Parathyroid adenoma (tissue), 2 donors: ENCODE measurements around the gene PRRT3.
A peak's percentile ranks its signal among the peaks of the same experiment; 100 is the strongest.

ENCODE experiments used
- H2AFZ ChIP-seq: fragments of 300-600 bp; sonication (generic); one replicate; pipeline ENCODE4 v1.7.0; 2017; ENCODE audit warnings: antibody characterized with exemption, mild to moderate bottlenecking
- H3K27ac ChIP-seq: fragments of 300-600 bp; sonication (generic); one replicate; pipeline ENCODE4 v1.7.0; 2017
- H3K27me3 ChIP-seq: fragments of 300-600 bp; sonication (generic); one replicate; pipeline ENCODE4 v1.7.0; 2017; ENCODE audit warnings: low read length; ENCODE audit not compliant: control insufficient read depth, insufficient read depth
- H3K36me3 ChIP-seq: fragments of 300-600 bp; sonication (generic); one replicate; pipeline ENCODE4 v1.7.0; 2017; ENCODE audit warnings: low read length; ENCODE audit not compliant: control insufficient read depth, insufficient read depth
- H3K4me1 ChIP-seq: fragments of 300-600 bp; sonication (generic); one replicate; pipeline ENCODE4 v1.7.0; 2017; ENCODE audit warnings: control low read depth
- H3K4me2 ChIP-seq: fragments of 300-600 bp; sonication (generic); one replicate; pipeline ENCODE4 v1.7.0; 2017; ENCODE audit warnings: low read length
- H3K4me3 ChIP-seq: fragments of 300-600 bp; sonication (generic); one replicate; pipeline ENCODE4 v1.7.0; 2017; ENCODE audit warnings: low read depth, low read length
- H3K79me2 ChIP-seq: fragments of 300-600 bp; sonication (generic); one replicate; pipeline ENCODE4 v1.7.0; 2017; ENCODE audit warnings: control low read depth
- H3K9ac ChIP-seq: fragments of 300-600 bp; sonication (generic); one replicate; pipeline ENCODE4 v1.7.0; 2017; ENCODE audit warnings: mild to moderate bottlenecking
- H3K9me3 ChIP-seq: fragments of 300-600 bp; sonication (generic); one replicate; pipeline ENCODE4 v1.7.0; 2017; ENCODE audit warnings: low read length; ENCODE audit not compliant: control insufficient read depth
- CTCF ChIP-seq: fragments of 300-600 bp; sonication (generic); IDR thresholded peaks from one replicate; pipeline ENCODE4 v1.7.0; 2017; ENCODE audit warnings: antibody characterized with exemption, mild to moderate bottlenecking
- donor health status: primary hyperparathyroidism.

The PRRT3 gene

GRCh38 chr3:9938966-9939365 lies 13.2 kb downstream of the PRRT3 start:
- no peaks in the 10 kb centered on the region for H3K27me3 ChIP-seq
- TF ChIP-seq CTCF: no peak
- no peak overlapping the region for H3K4me3 ChIP-seq
- peaks cover 10% of the 10 kb centered on the region for H3K4me1 ChIP-seq
- no peak overlapping the region for H3K27ac ChIP-seq
- no peak overlapping the region for H2AFZ ChIP-seq
- no peaks in the 10 kb centered on the region for H3K9me3 ChIP-seq
- H3K9ac ChIP-seq: no peak overlapping the region
- H3K4me2 ChIP-seq: no peak overlapping the region
- no peaks in the 10 kb centered on the region for H3K36me3 ChIP-seq
- H3K79me2 ChIP-seq: peaks cover 9% of the 10 kb centered on the region

GRCh38 chr3:9937486-9938238 lies 14.5 kb downstream of the PRRT3 start:
- Histone ChIP-seq H3K9me3 (no peaks in the 10 kb centered on the region), H2AFZ (no peak overlapping the region), H3K27ac (no peak overlapping the region), H3K4me2 (no peak overlapping the region), H3K9ac (no peak overlapping the region), H3K27me3 (no peaks in the 10 kb centered on the region), H3K4me1 (peaks cover 10% of the 10 kb centered on the region), H3K36me3 (no peaks in the 10 kb centered on the region), H3K4me3 (no peak overlapping the region), H3K79me2 (peaks cover 9% of the 10 kb centered on the region)
- TF ChIP-seq CTCF: no peak

DNA sequence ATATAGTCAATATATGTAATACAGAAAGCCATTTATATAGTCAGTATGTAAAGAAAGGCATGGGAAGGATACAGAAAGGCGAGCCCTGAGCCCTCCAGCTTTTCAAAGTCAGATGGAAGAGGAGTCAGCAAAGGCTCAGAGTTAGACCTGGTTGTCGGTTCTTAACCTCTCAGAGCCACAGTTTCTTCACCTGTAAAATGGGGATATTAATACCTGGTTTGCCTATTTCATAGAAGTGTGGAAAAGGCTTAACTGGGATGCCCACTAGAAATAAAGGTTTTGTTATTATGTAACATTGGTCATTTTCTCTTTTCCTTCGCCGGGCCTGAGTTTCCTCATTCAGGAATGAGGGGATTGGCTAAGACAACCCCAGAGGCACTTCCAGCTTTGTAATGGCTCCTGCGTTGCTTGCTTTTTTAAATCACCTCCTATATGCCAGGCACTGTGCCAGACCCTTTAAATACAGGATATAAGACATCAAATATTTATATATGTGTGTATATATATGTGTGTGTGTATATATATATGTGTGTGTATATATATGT lies 16.2 kb downstream of the PRRT3 start:
- Histone ChIP-seq H3K27ac (no peak overlapping the region), H3K79me2 (peaks cover 9% of the 10 kb centered on the region), H3K4me2 (no peak overlapping the region), H3K36me3 (no peaks in the 10 kb centered on the region), H3K9me3 (no peaks in the 10 kb centered on the region), H3K9ac (no peak overlapping the region), H3K4me1 (peaks cover 10% of the 10 kb centered on the region), H2AFZ (no peak overlapping the region), H3K4me3 (no peak overlapping the region), H3K27me3 (no peaks in the 10 kb centered on the region)
- no peak for TF ChIP-seq CTCF

GRCh38 chr3:9934993-9935392 lies 17.2 kb downstream of the PRRT3 start:
- Histone ChIP-seq H3K4me1 (peaks cover 10% of the 10 kb centered on the region), H3K4me3 (no peak overlapping the region), H3K27ac (no peak overlapping the region), H3K4me2 (peak overlapping the region; percentile 87), H3K36me3 (no peaks in the 10 kb centered on the region), H3K79me2 (peaks cover 9% of the 10 kb centered on the region), H3K9me3 (no peaks in the 10 kb centered on the region), H2AFZ (no peak overlapping the region), H3K9ac (no peak overlapping the region), H3K27me3 (no peaks in the 10 kb centered on the region)
- no peak for TF ChIP-seq CTCF

GRCh38 chr3:9934235-9934621 lies 18.0 kb downstream of the PRRT3 start:
- peak overlapping the region; percentile 99 for H2AFZ ChIP-seq

More at GRCh38 chr3:9934235-9934621, 18.0 kb downstream of the PRRT3 start:
- Histone ChIP-seq H3K79me2 (peaks cover 9% of the 10 kb centered on the region), H3K4me3 (peak overlapping the region; percentile 92), H3K9ac (peak overlapping the region; percentile 81), H3K27me3 (no peaks in the 10 kb centered on the region), H3K27ac (peak overlapping the region; percentile 93), H3K4me1 (peaks cover 10% of the 10 kb centered on the region), H3K36me3 (no peaks in the 10 kb centered on the region), H3K4me2 (peak overlapping the region; percentile 87), H3K9me3 (no peaks in the 10 kb centered on the region)
- TF ChIP-seq CTCF: no peak
